Stimulated activated CD8-positive, alpha-beta memory T cell treated with anti-CD3 and anti-CD28 coated beads, Interleukin-12 subunit alpha, Interleukin-12 subunit beta, amount 100 ng/mL, for 24 hours (primary cell): ENCODE results near the gene RAB11FIP3.
A peak's percentile ranks its signal among the peaks of the same experiment; 100 is the strongest.
"Not testable (repeated sequence)": the region's sequence is repeated elsewhere in the genome, so short reads cannot be mapped to it uniquely, and the experiment has no call there.

Experiments used
- DNase-seq: peaks from one replicate; pipeline ENCODE4 v3.0.0-alpha.2; 2020; ENCODE audit errors: extremely low read depth

The RAB11FIP3 gene

GRCh38 chr16:392450-393030 is 32.9 kb upstream of the RAB11FIP3 start:
- DNase-seq, result no peak

- DNase-seq, result no peak
Measured at GRCh38 chr16:396199-396598, 29.2 kb upstream of the RAB11FIP3 start.

- no peak for DNase-seq
Measured at GRCh38 chr16:396605-397004, 28.8 kb upstream of the RAB11FIP3 start.

- DNase-seq, result no peak
Measured at GRCh38 chr16:397135-397661, 28.3 kb upstream of the RAB11FIP3 start, which contains the start of gene NME4. TSS of gene NME4 (plus strand) at chr16:397199. CDS start at chr16:397223, 24 bp downstream.

GRCh38 chr16:397736-398332 is 27.6 kb upstream of the RAB11FIP3 start:
- DNase-seq, result no peak

GRCh38 chr16:398561-399339 is 26.7 kb upstream of the RAB11FIP3 start:
- DNase-seq, result no peak

GRCh38 chr16:399340-400019 is 26.0 kb upstream of the RAB11FIP3 start:
- no peak for DNase-seq

- DNase-seq, result no peak
Measured at GRCh38 chr16:400061-400591, 25.3 kb upstream of the RAB11FIP3 start.

GRCh38 chr16:401468-402348 is 23.7 kb upstream of the RAB11FIP3 start, which contains the start of gene DECR2:
TSS of gene DECR2 (plus strand) at chr16:401885. CDS start at chr16:401964, 79 bp downstream.
- peak; percentile 98 for DNase-seq

- DNase-seq, result no peak
Measured at GRCh38 chr16:404971-405486, 20.4 kb upstream of the RAB11FIP3 start.

GRCh38 chr16:405548-406506 is 19.6 kb upstream of the RAB11FIP3 start:
- no peak for DNase-seq

GRCh38 chr16:407253-407652 is 18.2 kb upstream of the RAB11FIP3 start:
- DNase-seq, result no peak

GRCh38 chr16:410516-411178 is 14.8 kb upstream of the RAB11FIP3 start:
- DNase-seq, result no peak

- no peak for DNase-seq
Measured at GRCh38 chr16:411576-412265, 13.7 kb upstream of the RAB11FIP3 start.

- DNase-seq, result no peak
Measured at GRCh38 chr16:414395-415169, 10.9 kb upstream of the RAB11FIP3 start.

GRCh38 chr16:415170-415498 is 10.3 kb upstream of the RAB11FIP3 start:
- not testable (repeated sequence) for DNase-seq

GRCh38 chr16:422179-422578 is 3.3 kb upstream of the RAB11FIP3 start:
- DNase-seq, result not testable (repeated sequence)
